HFF-Myc (cell line): Measurements from ENCODE around the gene FBXL20.
A peak's percentile ranks its signal among the peaks of the same experiment; 100 is the strongest.
"Not testable (repeated sequence)": the region's sequence is repeated elsewhere in the genome, so short reads cannot be mapped to it uniquely, and the experiment has no call there.

Experiments
- DNase-seq: peaks from one replicate; pipeline ENCODE4 v3.0.0-alpha.2; 2011; ENCODE audit warnings: low read depth; ENCODE audit errors: extremely low read depth
- H3K4me3 ChIP-seq: replicated peaks from 2 replicates; pipeline ENCODE4 v1.5.1; 2011; ENCODE audit warnings: low read depth, mild to moderate bottlenecking, control low read depth, low read length
- TF ChIP-seq, protein P1 (sequence below): IDR thresholded peaks from 2 replicates; pipeline ENCODE4 v1.5.1; 2012; ENCODE audit warnings: mild to moderate bottlenecking, low read depth, low read length, control low read depth; ENCODE audit errors: missing control alignments

FBXL20 gene

DNA sequence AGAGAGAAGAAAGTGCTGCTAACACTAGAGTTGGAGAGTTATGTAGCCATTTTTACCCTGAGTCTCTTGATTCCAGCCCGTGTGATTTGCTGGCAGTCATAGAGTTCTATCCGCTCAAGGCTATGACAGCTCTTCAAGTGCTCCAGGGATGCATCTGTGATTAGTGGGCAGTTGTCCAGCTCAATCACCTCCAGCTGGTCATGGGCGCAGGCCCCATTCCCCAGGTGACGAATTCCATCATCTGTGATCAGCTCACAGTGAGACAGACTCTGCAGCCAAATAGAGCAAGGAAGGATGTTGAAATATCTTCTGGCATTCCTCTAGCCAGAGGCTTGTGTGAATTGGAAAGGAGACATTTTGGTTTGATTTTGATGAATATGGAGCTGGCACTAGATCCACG is 137.3 kb downstream of the FBXL20 start:
- DNase-seq: no peak
- TF ChIP-seq, protein P1, sequence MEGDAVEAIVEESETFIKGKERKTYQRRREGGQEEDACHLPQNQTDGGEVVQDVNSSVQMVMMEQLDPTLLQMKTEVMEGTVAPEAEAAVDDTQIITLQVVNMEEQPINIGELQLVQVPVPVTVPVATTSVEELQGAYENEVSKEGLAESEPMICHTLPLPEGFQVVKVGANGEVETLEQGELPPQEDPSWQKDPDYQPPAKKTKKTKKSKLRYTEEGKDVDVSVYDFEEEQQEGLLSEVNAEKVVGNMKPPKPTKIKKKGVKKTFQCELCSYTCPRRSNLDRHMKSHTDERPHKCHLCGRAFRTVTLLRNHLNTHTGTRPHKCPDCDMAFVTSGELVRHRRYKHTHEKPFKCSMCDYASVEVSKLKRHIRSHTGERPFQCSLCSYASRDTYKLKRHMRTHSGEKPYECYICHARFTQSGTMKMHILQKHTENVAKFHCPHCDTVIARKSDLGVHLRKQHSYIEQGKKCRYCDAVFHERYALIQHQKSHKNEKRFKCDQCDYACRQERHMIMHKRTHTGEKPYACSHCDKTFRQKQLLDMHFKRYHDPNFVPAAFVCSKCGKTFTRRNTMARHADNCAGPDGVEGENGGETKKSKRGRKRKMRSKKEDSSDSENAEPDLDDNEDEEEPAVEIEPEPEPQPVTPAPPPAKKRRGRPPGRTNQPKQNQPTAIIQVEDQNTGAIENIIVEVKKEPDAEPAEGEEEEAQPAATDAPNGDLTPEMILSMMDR: no peak
- no peak overlapping the region for H3K4me3 ChIP-seq

DNA sequence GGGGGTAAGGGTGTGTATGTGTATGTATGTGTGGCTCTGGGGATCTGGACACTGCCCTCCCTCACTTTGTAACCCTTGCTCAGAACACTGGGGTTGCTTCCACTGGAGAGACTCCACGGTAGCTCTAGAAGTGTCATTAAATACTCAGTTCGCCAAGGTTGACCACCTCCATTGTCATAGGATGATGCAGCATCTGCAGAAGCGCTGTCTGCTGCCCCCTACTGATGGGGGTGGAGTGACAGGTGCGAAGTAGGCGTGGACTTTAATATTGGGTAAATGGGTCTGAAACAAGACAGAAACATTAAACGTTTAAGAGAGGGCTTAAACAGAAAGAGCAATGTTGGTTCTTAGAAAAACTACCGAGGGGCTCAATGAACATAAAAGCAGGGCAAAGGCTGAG is 140.1 kb downstream of the FBXL20 start:
- TF ChIP-seq, protein P1: peak; percentile 22
- no peak for DNase-seq
- no peak overlapping the region for H3K4me3 ChIP-seq

DNA sequence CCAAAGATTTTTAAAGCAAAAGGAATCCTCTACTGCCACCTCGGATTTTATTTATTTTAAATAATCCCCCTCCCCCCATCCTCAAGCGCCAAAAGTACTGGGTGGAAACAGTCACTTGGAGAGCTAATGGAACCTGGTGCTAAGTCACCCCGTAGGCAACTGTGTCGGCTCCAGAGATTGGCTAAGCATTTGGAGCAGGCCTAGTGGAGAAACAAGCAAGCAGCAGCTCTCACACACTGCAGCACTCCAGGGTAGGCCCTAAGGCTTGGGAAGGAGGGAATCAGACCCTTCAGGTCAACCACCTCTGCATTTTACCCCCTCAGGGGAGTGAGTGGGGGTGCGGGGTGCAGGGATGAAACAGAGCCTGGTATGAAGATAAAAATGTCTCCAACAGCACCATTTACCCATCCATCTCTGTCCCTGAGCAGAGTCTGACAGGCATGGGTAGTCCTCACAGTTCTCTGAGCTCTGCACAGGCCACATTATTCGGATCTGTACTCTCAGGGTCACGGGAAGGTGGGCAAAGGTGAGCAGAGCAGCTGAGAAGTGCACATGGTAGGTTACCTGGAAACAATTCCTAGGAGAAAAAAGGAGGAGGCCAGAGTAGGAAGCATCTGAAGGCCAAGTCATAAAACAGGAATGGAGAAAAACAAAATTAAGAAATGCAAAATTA is 148.5 kb downstream of the FBXL20 start:
- H3K4me3 ChIP-seq: no peak overlapping the region
- TF ChIP-seq, protein P1: no peak
- DNase-seq: no peak

DNA sequence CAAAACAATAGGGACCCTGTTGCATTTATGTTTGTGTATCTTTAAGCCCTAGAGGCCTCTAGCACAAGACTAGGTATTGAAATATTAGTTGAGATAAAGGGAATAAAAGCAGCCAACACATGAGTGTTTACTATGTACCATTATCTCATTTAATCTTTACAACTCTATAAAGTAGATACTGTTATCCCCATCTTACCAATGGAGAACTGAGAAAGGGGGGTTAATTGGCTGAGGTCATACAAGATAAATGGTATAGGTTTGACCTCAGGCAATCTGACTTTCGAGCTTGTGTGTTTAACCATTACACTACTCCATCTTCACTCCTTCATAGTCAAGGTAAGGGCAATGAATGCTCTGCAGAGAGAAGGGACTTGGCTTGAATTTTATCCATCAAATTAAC is 149.4 kb downstream of the FBXL20 start:
- H3K4me3 ChIP-seq: no peak overlapping the region
- TF ChIP-seq, protein P1: no peak
- no peak for DNase-seq

DNA sequence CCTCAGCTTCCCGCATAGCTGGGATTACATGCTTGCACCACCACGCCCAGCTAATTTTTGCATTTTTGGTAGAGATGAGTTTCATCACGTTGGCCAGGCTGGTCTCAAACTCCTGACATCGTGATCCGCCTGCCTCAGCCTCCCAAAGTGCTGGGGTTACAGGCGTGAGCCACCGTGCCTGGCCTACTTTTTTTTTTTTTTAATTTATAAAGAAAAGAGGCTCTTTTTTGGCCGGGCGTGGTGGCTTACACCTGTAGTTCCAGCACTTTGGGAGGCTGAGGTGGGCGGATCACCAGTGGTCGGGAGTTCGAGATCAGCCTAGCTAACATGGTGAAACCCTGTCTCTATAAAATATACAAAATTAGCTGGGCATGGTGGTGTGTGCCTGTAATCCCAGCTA is 151.3 kb downstream of the FBXL20 start:
- DNase-seq, H3K4me3 ChIP-seq: not testable (repeated sequence)

DNA sequence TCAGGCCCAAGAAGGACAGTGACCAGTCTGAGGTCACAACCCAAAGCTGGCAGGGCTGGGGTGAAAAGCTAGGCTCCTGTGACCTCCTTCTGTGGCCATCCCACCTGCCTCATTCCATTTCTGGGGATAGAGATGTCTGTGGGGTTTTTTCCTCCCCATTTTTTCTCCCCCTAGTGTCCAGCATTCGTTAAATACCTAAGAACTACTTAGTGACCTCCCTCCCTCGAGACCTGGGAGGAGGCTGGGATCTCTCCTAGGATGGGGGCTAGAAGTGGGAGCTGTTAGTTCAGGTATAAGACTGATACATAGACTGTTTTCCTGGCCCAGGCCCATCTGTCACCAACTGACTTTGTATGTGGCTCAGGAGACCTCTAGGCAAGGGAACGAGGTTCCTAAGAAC is 155.2 kb downstream of the FBXL20 start:
- TF ChIP-seq, protein P1: peak; percentile 7
- H3K4me3 ChIP-seq: no peak overlapping the region
- DNase-seq: no peak

DNA sequence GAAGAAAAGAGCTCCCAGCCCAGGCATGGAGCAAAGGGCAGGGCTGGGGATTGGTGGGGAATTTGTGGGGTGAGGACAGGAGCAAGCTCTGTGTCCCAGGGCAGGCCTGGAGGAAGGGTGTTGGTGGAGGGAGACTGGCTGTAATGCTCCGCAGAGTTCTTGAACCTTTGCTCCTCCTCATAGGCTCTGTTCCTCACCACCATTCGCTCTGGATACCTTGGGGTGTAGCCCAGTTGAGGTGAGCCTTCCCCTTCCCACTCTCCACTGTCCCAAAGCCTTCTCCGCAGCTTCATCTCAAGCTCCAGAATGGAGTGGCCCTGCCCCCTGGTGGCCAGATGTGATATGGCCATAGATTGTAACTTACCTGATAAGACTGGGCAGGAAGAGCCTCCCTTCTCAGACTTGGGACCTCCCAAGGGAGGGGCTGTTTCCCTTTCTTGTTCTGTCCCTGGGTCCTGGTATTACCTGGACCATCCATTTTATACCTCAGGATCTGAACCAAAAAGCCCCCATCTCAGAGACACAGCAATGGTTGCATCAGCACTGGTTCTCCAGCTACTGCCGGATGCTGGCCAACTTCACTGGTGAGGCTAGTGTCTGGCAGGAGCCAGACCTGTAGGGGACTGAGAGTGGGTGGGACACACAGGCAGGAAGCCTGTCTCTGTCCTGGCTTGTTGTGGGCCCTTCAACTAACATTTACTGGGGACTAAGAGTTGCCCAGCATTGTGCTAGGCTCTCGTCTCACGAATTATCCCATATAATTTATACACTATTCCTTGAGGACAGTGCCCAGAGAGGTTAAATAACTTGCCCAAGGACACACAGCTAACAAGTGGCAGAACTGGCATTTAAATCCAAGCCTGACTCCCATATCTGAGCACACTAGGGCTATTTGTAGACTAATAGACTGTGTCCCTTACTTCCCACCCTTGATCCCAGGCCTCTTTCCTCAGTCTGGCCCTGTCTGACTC is 156.5 kb downstream of the FBXL20 start:
- H3K4me3 ChIP-seq: no peak overlapping the region
- DNase-seq: peak; percentile 51
- TF ChIP-seq, protein P1: peak; percentile 98
